ENCODE data around the gene E2F3.
"Not testable (repeated sequence)": the region's sequence is repeated elsewhere in the genome, so short reads cannot be mapped to it uniquely, and the experiment has no call there.

Gene E2F3

GRCh38 chr6:20464847-20465246 lies 63.2 kb downstream of the E2F3 start:
- no peak for DNase-seq (ENCODE audit: low read depth in 1 of 2, low spot score in 1 of 2)

DNA sequence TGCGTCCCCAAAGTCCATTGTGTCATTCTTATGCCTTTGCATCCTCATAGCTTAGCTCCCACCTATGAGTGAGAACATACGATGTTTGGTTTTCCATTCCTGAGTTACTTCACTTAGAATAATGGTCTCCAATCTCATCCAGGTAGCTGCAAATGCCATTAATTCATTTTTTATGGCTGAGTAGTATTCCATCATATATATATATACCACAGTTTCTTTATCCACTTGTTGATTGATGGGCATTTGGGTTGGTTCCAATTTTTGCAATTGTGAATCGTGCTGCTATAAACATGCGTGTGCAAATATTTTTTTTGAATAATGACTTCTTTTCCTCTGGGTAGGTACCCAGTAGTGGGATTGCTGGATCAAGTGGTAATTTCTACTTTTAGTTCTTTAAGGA lies 63.9 kb downstream of the E2F3 start:
- not testable (repeated sequence) for DNase-seq (ENCODE audit: low read depth in 1 of 2, low spot score in 1 of 2)

GRCh38 chr6:20467437-20467836 lies 65.8 kb downstream of the E2F3 start:
- no peak for DNase-seq (ENCODE audit: low read depth in 1 of 2, low spot score in 1 of 2)

GRCh38 chr6:20468209-20468608 lies 66.5 kb downstream of the E2F3 start:
- DNase-seq (ENCODE audit: low read depth in 1 of 2, low spot score in 1 of 2), result no peak

DNA sequence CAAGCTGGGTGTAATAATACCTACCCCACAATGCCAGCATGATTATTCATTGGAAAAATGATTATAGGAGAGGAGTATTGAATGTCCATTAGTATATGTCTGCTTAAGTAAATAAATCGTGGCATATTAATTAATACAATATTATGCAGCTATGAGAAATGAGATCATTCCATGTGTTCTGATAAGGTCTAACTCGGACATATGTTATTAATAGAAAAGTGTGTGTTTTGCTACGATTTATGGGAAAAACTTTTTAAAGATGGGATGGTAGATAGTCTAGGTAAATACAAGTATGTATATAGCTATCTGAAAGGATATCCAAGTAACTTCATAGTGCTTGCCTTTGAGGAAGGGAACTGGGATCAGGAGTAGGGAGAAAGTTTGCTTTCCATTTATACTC lies 71.1 kb downstream of the E2F3 start:
- no peak for DNase-seq (ENCODE audit: low read depth in 1 of 2, low spot score in 1 of 2)

DNA sequence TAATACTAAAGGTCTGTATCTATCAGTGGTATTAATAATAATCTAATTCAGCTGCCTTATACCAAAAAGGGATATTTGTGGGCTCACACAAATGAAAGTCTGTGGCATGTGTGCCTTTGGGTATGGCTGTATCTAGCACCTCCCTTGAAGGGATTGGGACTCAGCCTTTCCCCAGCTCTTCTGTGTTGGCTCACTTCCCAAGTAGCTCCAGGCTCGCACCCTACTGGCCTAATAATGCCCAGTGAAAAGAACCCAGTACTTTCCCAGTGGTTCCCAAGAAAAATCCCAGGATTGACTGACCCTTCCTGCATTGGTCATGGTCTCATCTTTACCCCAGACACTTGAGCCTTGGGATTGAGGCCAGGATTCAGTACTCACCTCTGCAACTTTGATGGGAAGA lies 71.8 kb downstream of the E2F3 start:
- no peak for DNase-seq (ENCODE audit: low read depth in 1 of 2, low spot score in 1 of 2)

GRCh38 chr6:20474874-20475542 lies 73.3 kb downstream of the E2F3 start:
- no peak for DNase-seq (ENCODE audit: low read depth in 1 of 2, low spot score in 1 of 2)

- no peak for DNase-seq (ENCODE audit: low read depth in 1 of 2, low spot score in 1 of 2)
Measured at GRCh38 chr6:20476501-20477043, 74.9 kb downstream of the E2F3 start.

DNA sequence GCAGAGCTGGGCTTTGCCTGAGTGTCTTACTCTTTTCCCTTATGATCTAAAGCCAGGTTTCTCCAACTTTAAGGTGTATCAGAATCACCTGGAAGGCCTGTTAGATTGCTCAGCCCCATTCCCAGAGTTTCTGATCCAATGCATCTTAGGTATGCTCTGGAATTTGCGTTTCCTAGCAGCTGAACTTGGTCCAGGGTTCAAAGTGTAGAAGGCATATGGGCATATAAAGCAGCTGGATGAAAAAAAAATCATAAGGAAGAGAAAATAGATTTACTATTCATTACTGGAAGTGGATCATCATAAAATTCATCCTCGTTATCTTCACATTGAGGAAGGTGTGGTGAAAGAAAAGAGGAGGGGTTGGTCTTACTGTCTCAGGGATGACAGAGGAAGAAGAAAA lies 75.8 kb downstream of the E2F3 start:
- DNase-seq (ENCODE audit: low read depth in 1 of 2, low spot score in 1 of 2), result no peak

DNA sequence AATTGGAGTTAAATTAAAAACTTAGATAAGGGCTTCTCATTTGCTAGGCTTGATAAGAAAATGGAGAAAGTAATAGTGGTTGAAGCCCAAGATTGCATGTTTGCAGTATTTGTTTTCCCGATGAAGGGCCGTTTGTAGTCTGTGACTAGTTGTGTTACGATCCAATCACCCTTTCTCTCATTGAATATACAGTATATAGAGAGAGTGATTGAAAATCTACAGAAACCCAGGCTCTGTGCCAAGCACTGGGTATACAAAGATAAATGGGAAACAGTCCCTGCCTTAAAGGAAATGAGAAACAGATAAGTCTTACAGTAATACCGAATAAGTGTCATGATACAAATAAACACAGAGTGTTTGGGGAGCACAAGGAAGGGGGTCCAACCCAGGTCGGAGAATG lies 77.4 kb downstream of the E2F3 start:
- DNase-seq (ENCODE audit: low read depth in 1 of 2, low spot score in 1 of 2), result no peak

DNA sequence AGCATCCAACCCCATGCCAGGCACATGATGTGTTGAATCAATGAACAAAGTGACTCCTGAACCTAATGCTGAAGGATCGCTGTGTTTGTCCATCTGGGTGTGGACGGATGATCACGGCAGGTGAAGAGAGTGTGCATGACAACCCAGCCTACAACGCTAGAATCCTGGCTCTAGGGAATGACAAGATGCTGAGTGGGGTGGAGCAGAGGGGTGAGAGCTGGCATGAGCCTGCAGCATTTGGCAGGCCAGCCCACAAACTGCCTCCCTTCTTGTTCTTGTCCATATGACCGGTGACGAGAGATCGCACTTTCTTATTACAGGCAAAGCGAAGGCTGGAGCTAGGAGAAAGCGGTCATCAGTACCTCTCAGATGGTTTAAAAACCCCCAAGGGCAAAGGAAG lies 77.8 kb downstream of the E2F3 start:
- DNase-seq (ENCODE audit: low read depth in 1 of 2, low spot score in 1 of 2), result no peak

DNA sequence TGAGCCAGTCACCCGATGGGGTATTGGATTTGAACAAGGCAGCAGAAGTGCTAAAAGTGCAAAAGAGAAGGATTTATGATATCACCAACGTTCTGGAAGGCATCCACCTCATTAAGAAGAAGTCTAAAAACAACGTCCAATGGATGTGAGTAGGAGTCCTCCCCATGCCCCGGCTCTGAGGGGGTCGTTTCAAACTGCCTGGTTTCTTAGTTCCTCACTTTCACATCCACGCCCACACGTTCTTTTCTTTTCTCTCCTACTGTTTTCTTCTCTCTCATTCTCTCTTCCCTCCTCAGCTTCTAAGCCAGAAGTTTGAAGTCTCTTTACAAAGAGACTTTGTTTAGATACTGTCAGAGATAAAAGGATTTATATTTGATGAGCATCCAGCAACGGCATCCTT lies 79.6 kb downstream of the E2F3 start:
- no peak for DNase-seq (ENCODE audit: low read depth in 1 of 2, low spot score in 1 of 2)

DNA sequence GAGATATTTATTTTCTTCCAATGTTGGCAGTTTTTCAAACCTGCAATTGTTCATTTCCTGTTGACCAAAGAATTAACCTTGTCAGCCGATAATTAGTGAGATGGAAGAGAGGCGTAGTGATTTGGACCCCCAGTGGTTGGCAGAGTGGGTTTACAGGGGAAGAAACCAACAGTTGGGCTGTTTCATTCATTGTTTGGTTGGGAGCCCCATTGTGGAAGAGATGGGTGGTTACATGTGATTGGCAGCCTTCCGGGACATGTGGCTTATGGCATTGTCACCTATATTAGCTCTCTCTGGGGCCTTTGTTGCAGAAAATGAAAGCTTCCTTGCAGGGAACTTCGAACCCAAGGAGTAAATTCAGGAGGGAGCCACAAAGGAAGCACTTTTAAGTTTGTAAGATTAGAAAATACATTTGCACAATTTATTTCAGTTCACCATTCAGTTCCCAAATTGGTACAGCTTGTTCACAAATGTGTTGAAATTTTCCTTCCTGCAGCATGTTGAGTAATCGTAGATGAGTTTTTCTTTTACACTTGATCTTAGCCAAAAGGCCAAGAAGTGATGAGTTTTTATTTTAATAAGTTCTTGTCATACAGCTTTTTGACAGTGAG lies 82.3 kb downstream of the E2F3 start:
- DNase-seq (ENCODE audit: low read depth in 1 of 2, low spot score in 1 of 2), result no peak

DNA sequence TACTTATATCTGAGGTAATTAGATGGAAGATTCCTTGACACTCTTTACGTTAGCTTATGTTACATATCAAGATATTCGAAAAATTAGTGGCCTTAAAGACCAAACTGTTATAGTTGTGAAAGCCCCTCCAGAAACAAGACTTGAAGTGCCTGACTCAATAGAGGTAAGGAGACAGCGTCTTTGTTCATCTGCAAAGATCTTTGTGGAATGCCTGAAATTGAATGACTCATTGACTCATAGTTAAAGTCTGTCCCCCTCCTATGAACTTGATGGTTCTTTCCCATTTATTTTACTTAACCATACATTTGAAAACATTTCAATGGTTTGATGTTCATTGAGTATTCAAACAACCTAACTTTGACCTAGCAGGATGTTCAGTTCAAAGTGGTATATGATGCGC lies 85.0 kb downstream of the E2F3 start:
- DNase-seq (ENCODE audit: low read depth in 1 of 2, low spot score in 1 of 2), result no peak

- DNase-seq (ENCODE audit: low read depth in 1 of 2, low spot score in 1 of 2), result no peak
Measured at GRCh38 chr6:20487669-20488375, 86.1 kb downstream of the E2F3 start.

DNA sequence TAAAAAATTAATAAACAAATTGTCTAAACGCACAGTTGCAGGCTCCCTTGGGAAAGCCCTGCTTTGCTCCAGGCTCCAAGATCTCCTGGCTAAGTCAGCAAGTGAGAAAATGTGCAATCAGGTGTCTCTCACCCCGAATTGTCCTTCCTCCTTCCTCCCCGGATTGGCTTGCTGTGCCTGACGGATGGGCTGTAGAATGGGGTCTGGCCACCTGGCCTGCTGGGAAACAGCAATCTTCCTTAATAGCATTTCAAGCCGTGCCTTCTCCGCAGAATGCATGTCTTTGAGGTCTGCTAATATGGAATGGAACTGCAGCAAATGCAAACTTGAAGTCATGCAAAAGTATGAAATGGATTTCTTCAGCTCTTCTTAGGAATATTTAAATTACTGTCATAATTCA lies 88.9 kb downstream of the E2F3 start:
- DNase-seq (ENCODE audit: low read depth in 1 of 2, low spot score in 1 of 2), result no peak

DNA sequence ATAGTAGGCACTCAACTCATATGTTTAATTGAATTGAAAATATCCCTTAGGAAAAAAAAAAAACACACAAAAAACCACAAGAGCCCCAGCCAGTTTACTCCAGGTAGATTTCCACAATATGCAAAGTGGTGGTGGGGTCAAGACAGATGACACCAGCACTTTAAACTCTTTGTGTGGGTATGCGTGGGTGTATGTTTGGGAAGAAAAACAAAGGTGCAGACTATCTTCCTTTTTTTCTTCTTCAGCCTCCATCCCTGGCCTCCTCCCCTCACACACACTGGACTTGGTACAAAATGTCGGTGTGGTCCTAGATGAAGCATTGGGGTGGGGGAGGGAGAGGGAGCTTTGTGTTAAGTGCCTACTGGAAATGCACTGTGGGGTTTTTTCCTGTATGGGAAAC lies 90.4 kb downstream of the E2F3 start:
- no peak for DNase-seq (ENCODE audit: low read depth in 1 of 2, low spot score in 1 of 2)

DNA sequence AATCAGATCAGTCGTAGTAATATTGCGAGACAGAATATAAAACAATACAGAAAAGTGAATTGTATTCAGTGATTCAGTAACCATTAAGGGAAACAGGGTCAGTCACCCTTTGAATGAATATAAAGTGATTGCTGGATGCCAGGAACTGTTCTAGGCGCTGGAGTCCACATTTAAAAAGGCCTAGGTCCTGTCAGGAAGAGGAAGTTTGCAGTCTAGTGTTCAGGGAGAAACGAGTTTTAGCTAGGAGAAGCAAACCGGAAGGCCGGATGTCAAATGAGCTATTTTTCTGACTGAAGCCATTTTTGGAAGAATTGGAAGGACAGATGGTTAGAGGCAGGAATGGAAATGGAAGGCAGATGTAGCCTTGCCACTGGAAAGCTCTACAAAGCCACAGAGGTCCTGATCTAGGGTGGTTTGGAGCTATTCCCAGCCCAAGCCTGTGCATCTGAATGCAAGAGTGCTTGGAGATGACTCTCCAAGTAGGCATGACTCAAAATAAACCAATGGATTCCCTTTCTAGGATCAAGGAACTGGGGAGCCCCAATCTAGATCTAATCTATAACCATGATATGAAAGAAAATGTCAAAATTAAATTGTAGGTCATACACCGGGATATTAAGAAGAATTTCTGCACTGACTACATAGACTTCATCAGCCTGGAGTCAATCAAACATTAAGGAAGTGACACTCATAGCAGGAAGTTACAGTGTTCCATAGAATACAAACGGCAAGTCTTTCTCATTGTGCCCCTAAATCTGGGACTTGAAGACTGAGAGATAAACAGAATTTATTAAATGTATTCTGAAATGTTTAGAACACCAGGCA lies 95.7 kb downstream of the E2F3 start:
- no peak for DNase-seq (ENCODE audit: low read depth in 1 of 2, low spot score in 1 of 2)

DNA sequence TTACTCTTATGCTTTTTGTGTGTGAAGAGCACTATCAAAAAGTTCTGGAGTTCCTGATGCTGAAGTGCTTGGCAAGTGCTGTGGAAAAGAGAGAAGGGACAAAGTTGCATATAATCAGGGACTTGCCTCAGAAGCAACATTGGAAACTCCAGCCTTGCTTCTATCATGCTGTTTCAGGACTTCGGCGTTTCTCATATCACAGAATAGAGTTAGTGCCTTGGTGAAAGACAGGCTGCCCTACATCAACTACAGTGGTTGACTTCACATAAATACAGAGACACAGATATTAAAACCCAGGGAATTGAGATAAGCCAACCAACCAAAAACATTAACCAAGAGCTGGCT lies 96.3 kb downstream of the E2F3 start:
- no peak for DNase-seq (ENCODE audit: low read depth in 1 of 2, low spot score in 1 of 2)

DNA sequence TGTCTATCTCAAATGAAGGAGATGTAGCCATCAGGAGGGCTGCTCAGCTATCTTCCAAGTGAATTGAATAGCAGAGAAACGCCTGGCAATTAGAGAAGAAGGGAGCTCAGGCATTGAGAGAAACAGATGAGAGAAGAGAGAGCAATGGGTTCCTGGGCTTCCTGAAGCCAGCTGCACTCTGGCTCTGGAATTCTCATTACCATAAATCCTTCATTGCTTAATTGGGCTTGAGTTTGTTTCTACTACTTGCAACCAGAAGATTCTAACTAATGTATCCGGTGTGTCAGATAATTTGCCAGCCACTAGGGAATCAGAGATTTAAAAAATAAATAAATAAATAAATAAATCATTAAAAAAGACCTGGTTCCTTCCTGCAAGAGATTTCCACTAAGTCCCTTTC lies 107.5 kb downstream of the E2F3 start:
- no peak for DNase-seq (ENCODE audit: low read depth in 1 of 2, low spot score in 1 of 2)

GRCh38 chr6:20511852-20512251 lies 110.2 kb downstream of the E2F3 start:
- no peak for DNase-seq (ENCODE audit: low read depth in 1 of 2, low spot score in 1 of 2)

- DNase-seq (ENCODE audit: low read depth in 1 of 2, low spot score in 1 of 2), result not testable (repeated sequence)
Measured at GRCh38 chr6:20525208-20525607, 123.5 kb downstream of the E2F3 start.

Data from stimulated activated CD4-positive, alpha-beta T cell treated with anti-CD3 and anti-CD28 coated beads, Interleukin-15, amount 100 ng/mL, for 1 hour (primary cell).